Heart left ventricle (tissue), 13 donors: ENCODE data around the gene ATP4A.

Source experiments
- POLR2A ChIP-seq, 2 donors: fragments of 450-650 bp; IDR thresholded peaks; one replicate each; pipeline ENCODE4 v1.6.1; 2017; ENCODE audit warnings: antibody characterized with exemption in 2 of 2, mild to moderate bottlenecking in 2 of 2, moderate library complexity in 2 of 2
- TF ChIP-seq, protein P1 (sequence below), 12 donors: fragments of 200-600 bp; sonication (generic) in 4 of 12; IDR thresholded peaks; one replicate each; pipeline versions ENCODE4 v1.5.0 to v1.8.0; 2018 to 2022; ENCODE audit warnings: antibody characterized with exemption in 12 of 12, mild to moderate bottlenecking in 5 of 12
- donor health status: ischemic (EF 13 %, LVEDD 7.1; RV severe dilation, severe dysfunction).
- donor health status: DM: no; HTN: yes; CAD: no.
- donor health status: DM: no; HTN: no; CAD: no.
- donor health status: ischemic (EF 25% LVEDD 6.9; RV normal size, moderate dysfunction).
- donor health status: ischemic (EF 25% LVEDD 5.7; RV mildly dilated, moderate dysfunction).
- donor health status: ischemic (EF 35%, LVEDD 5.7; RV mildly dilated, moderate dysfunction).
- donor health status: nonischemic (EF 11% LVEDD 7.7; RV severe dilation, severe dysfunction).
- donor health status: DM: yes; HTN: yes; CAD: no.
- donor health status: PGD.
- donor health status: ischemic (EF 29% LVEDD 5.4; RV normal size, mild dysfunction).
- donor health status: nonischemic (EF 23%, LVEDD 6.1; RV moderate dilation, normal function).

DNA sequence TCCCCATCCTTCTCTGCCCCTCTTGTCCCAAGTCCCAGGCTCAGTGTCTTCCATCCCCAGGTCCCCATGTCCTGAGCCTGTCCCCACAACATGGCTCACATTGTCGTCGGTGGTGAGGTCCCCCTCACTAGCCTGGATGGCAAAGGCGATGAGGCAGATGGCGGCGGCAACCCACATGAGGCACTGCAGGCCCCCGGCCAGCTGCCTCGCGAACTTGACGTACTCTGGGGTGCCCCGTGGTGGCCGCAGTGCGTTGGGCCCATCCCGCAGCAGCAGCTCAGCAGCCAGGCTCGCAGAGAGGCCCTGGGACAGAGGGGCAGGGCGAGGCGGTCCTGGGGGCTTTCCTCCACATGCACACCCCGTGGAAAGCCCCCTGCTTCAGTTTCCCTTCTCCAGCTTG is 1.1 kb downstream of the ATP4A start:
- TF ChIP-seq, protein P1, sequence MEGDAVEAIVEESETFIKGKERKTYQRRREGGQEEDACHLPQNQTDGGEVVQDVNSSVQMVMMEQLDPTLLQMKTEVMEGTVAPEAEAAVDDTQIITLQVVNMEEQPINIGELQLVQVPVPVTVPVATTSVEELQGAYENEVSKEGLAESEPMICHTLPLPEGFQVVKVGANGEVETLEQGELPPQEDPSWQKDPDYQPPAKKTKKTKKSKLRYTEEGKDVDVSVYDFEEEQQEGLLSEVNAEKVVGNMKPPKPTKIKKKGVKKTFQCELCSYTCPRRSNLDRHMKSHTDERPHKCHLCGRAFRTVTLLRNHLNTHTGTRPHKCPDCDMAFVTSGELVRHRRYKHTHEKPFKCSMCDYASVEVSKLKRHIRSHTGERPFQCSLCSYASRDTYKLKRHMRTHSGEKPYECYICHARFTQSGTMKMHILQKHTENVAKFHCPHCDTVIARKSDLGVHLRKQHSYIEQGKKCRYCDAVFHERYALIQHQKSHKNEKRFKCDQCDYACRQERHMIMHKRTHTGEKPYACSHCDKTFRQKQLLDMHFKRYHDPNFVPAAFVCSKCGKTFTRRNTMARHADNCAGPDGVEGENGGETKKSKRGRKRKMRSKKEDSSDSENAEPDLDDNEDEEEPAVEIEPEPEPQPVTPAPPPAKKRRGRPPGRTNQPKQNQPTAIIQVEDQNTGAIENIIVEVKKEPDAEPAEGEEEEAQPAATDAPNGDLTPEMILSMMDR (IDR thresholded peaks at IDR 0.05): no peak
- TF ChIP-seq POLR2A (IDR thresholded peaks at IDR 0.05): no peak
